ENCODE results near the gene RTL1. TPM values are rescaled to one million over a fixed set of nuclear protein-coding genes. Genes with fewer than 3 reads are reported as not detected.

RTL1 gene
- total RNA-seq, 1 experiment from 2014 or later, result not detected

GRCh38 chr14:100844846-100845245 lies 58.7 kb downstream of the RTL1 start:
- H3K27ac Mint-ChIP-seq, result no peak overlapping the region
- no peaks in the 10 kb centered on the region for H3K79me1 ChIP-seq (ENCODE audit: insufficient read depth, low read depth, low read length, poor library complexity, severe bottlenecking)
- no peaks in the 10 kb centered on the region for H3K9me3 Mint-ChIP-seq

More at GRCh38 chr14:100844846-100845245, 58.7 kb downstream of the RTL1 start:
- Mint-ChIP-seq H3K4me3 (no peak overlapping the region), H3K4me1 (peaks cover 22 to 33% of the 10 kb centered on the region in 2 experiments), H3K36me3 (ENCODE audit: insufficient read depth in 1 of 3, low read depth in 3 of 3) (no peaks in the 10 kb centered on the region), H3K27me3 (ENCODE audit: low read depth) (no peaks in the 10 kb centered on the region)
- Histone ChIP-seq H2BK20ac (ENCODE audit: low read depth, low read length, poor library complexity, severe bottlenecking) (no peak overlapping the region), H2AFZ (ENCODE audit: low read length) (no peak overlapping the region), H3K79me2 (ENCODE audit: insufficient read depth, low read length) (no peaks in the 10 kb centered on the region), H3K56ac (ENCODE audit: insufficient read length, low read depth, low read length) (no peak overlapping the region), H3K4ac (ENCODE audit: low read depth, low read length) (no peak overlapping the region), H2BK15ac (ENCODE audit: low read depth, low read length) (no peak overlapping the region), H4K8ac (replicated peaks; ENCODE audit: insufficient read length, low read depth, low read length) (no peak overlapping the region), H3K18ac (ENCODE audit: insufficient read length, low read depth, low read length) (no peak overlapping the region), H2BK120ac (ENCODE audit: low read depth, low read length, poor library complexity, severe bottlenecking) (no peak overlapping the region), H4K20me1 (ENCODE audit: control insufficient read depth, insufficient read depth, insufficient read length) (no peaks in the 10 kb centered on the region), H3K23ac (ENCODE audit: insufficient read length, low read depth, low read length) (no peak overlapping the region), H3K9me3 (ENCODE audit: control insufficient read depth, low read depth, low read length) (no peaks in the 10 kb centered on the region), H3K4me2 (ENCODE audit: insufficient read depth, insufficient read length, low read length) (no peak overlapping the region), H2BK12ac (ENCODE audit: insufficient read length, low read depth, low read length) (no peak overlapping the region), H4K5ac (ENCODE audit: insufficient read length, low read depth, low read length) (no peak overlapping the region), H2AK5ac (ENCODE audit: insufficient read length, low read length) (no peak overlapping the region), H4K91ac (ENCODE audit: insufficient read length, low read depth, low read length) (no peak overlapping the region), H2BK5ac (ENCODE audit: insufficient read length, low read length) (no peak overlapping the region), H3K27ac (ENCODE audit: insufficient read length, low read depth, low read length) (no peak overlapping the region), H3K9ac (ENCODE audit: extremely low read depth, insufficient read length, low read length) (no peak overlapping the region), H3K23me2 (ENCODE audit: insufficient read length, low read depth, low read length, poor library complexity, severe bottlenecking) (no peaks in the 10 kb centered on the region), H3K4me1 (ENCODE audit: insufficient read depth, low read length) (peaks cover 2% of the 10 kb centered on the region; the same call in 1 of the 2 replicates), H3K14ac (ENCODE audit: insufficient read depth, low read length) (no peak overlapping the region), H3T11ph (ENCODE audit: low read length) (no peak overlapping the region), H3K27me3 (ENCODE audit: insufficient read depth, low read length) (no peaks in the 10 kb centered on the region)
- no peak for TF ChIP-seq CTCF (conservative IDR thresholded peaks at IDR 0.05)
- no CpG with 5 or more reads among the region's 13 CpGs for WGBS (ENCODE audit: extremely low coverage, insufficient read length, low lambda C conversion rate)
- DNase-seq, result no peak

Measured in H9 (cell line).